ENCODE measurements around the gene ESYT1. TPM values are rescaled to one million over a fixed set of nuclear protein-coding genes. Genes with fewer than 3 reads are reported as not detected.

Gene ESYT1
- polyA plus RNA-seq, 3 donors = 61.4 to 304 (median 94.5) TPM

- no peak overlapping the region for H3K27ac ChIP-seq (ENCODE audit: low read depth, low read length)
Observed at GRCh38 chr12:56192582-56192981, 64.5 kb downstream of the ESYT1 start.

GRCh38 chr12:56193025-56193578, 65.0 kb downstream of the ESYT1 start:
- 43 to 48% (median 43%) methylated on average over 1 of the region's 1 CpG for WGBS, 3 donors
- H3K27ac ChIP-seq (ENCODE audit: low read depth, low read length) = no peak overlapping the region

Other genes with a start within 250 kb of the ESYT1 start
- gene PYM1, start 200.4 kb upstream of the ESYT1 start, polyA plus RNA-seq = 10 to 100 TPM; 16.8 to 33.6 (median 26.2) TPM
- gene DGKA, start 197.1 kb upstream of the ESYT1 start, polyA plus RNA-seq = 10 to 100 TPM; 16.9 to 21.4 (median 17.4) TPM
- 1 to 10 TPM in 2 of 3 donors, under 1 TPM in 1; 0.42 to 2.9 (median 1.7) TPM for gene PMEL, start 162.2 kb upstream of the ESYT1 start, polyA plus RNA-seq
- gene CDK2, start 161.4 kb upstream of the ESYT1 start, polyA plus RNA-seq = 10 to 100 TPM in 2 of 3 donors, 1 to 10 TPM in 1; 9.2 to 20.8 (median 16.8) TPM
- 10 to 100 TPM; 28.5 to 66.8 (median 47.4) TPM for gene RAB5B, start 154.2 kb upstream of the ESYT1 start, polyA plus RNA-seq
- gene SUOX, start 131.0 kb upstream of the ESYT1 start, polyA plus RNA-seq = 10 to 100 TPM in 2 of 3 donors, 1 to 10 TPM in 1; 10.0 to 27.8 (median 15.7) TPM
- 1 to 10 TPM; 1.5 to 4.9 (median 4.8) TPM for gene IKZF4, start 107.2 kb upstream of the ESYT1 start, polyA plus RNA-seq
- 1,000 to 10,000 TPM; 1,111 to 1,459 (median 1,152) TPM for gene RPS26, start 86.3 kb upstream of the ESYT1 start, polyA plus RNA-seq
- gene ERBB3, start 48.1 kb upstream of the ESYT1 start, polyA plus RNA-seq = 10 to 100 TPM in 1 of 3 donors, 1 to 10 TPM in 2; 2.0 to 28.8 (median 4.5) TPM
- gene PA2G4, start 23.7 kb upstream of the ESYT1 start, polyA plus RNA-seq = 100 to 1,000 TPM in 1 of 3 donors, 10 to 100 TPM in 2; 75.9 to 138 (median 83.2) TPM
- gene RPL41, start 11.6 kb upstream of the ESYT1 start, polyA plus RNA-seq = 1,000 to 10,000 TPM; 6,348 to 7,135 (median 6,380) TPM
- 1 to 10 TPM; 1.6 to 2.4 (median 1.9) TPM for gene ZC3H10, start 10.0 kb upstream of the ESYT1 start, polyA plus RNA-seq
- 10 to 100 TPM; 15.5 to 88.5 (median 48.0) TPM for gene MYL6B, start 24.3 kb downstream of the ESYT1 start, polyA plus RNA-seq
- 1,000 to 10,000 TPM; 1,303 to 4,064 (median 3,695) TPM for gene MYL6, start 30.1 kb downstream of the ESYT1 start, polyA plus RNA-seq
- 10 to 100 TPM; 21.4 to 53.8 (median 48.7) TPM for gene SMARCC2, start 61.2 kb downstream of the ESYT1 start, polyA plus RNA-seq
- 10 to 100 TPM; 15.3 to 51.7 (median 26.7) TPM for gene RNF41, start 93.7 kb downstream of the ESYT1 start, polyA plus RNA-seq
- 10 to 100 TPM; 20.9 to 22.3 (median 21.3) TPM for gene NABP2, start 96.1 kb downstream of the ESYT1 start, polyA plus RNA-seq
- 100 to 1,000 TPM in 1 of 3 donors, 1 to 10 TPM in 1, under 1 TPM in 1; 0.31 to 209 (median 1.0) TPM for gene SLC39A5, start 101.8 kb downstream of the ESYT1 start, polyA plus RNA-seq
- 1 to 10 TPM; 5.6 to 9.9 (median 9.7) TPM for gene ANKRD52, start 130.1 kb downstream of the ESYT1 start, polyA plus RNA-seq
- gene COQ10A, start 138.7 kb downstream of the ESYT1 start, polyA plus RNA-seq = 10 to 100 TPM in 2 of 3 donors, 1 to 10 TPM in 1; 8.5 to 11.6 (median 11.1) TPM
- gene CS, start 172.1 kb downstream of the ESYT1 start, polyA plus RNA-seq = 100 to 1,000 TPM in 1 of 3 donors, 10 to 100 TPM in 2; 82.8 to 289 (median 83.0) TPM
- gene CNPY2, start 187.7 kb downstream of the ESYT1 start, polyA plus RNA-seq = 10 to 100 TPM; 86.3 to 99.0 (median 95.9) TPM
- gene PAN2, start 205.7 kb downstream of the ESYT1 start, polyA plus RNA-seq = 10 to 100 TPM; 16.8 to 33.7 (median 29.8) TPM
- 1 to 10 TPM in 1 of 3 donors, under 1 TPM in 1, not detected in 1; 0.62 to 3.1 TPM for gene IL23A, start 210.6 kb downstream of the ESYT1 start, polyA plus RNA-seq
- gene STAT2, start 231.8 kb downstream of the ESYT1 start, polyA plus RNA-seq = 10 to 100 TPM; 32.5 to 58.4 (median 56.5) TPM
- under 1 TPM in 1 of 3 donors, not detected in 2; 0.03 TPM for gene APOF, start 234.6 kb downstream of the ESYT1 start, polyA plus RNA-seq

All from adipose tissue (tissue), 3 donors.